ENCODE measurements around the gene RBL1.
"Not testable (repeated sequence)": the region's sequence is repeated elsewhere in the genome, so short reads cannot be mapped to it uniquely, and the experiment has no call there.

Gene RBL1

GRCh38 chr20:37072293-37073196, 23.3 kb downstream of the RBL1 start:
- DNase-seq, result no peak

GRCh38 chr20:37071481-37071911, 24.3 kb downstream of the RBL1 start:
- peak; percentile 38 for DNase-seq

GRCh38 chr20:37069563-37069962, 26.2 kb downstream of the RBL1 start:
- DNase-seq, result not testable (repeated sequence)

GRCh38 chr20:37066168-37066567, 29.6 kb downstream of the RBL1 start:
- no peak for DNase-seq

- no peak for DNase-seq
These were observed 40.5 kb downstream of the RBL1 start for GRCh38 chr20:37055276-37055675.

GRCh38 chr20:37053230-37053950, 42.4 kb downstream of the RBL1 start:
- no peak for DNase-seq

- peak; percentile 61 for DNase-seq
These were observed 52.5 kb downstream of the RBL1 start for GRCh38 chr20:37042986-37043972.

- DNase-seq, result not testable (repeated sequence)
These were observed 56.4 kb downstream of the RBL1 start for GRCh38 chr20:37039366-37039765.

- DNase-seq, result no peak
These were observed 63.7 kb downstream of the RBL1 start for GRCh38 chr20:37032077-37032476.

GRCh38 chr20:37020636-37021035, 75.2 kb downstream of the RBL1 start:
- DNase-seq, result no peak

GRCh38 chr20:37012631-37013030, 83.2 kb downstream of the RBL1 start:
- not testable (repeated sequence) for DNase-seq

GRCh38 chr20:37011858-37012257, 83.9 kb downstream of the RBL1 start:
- DNase-seq, result not testable (repeated sequence)

GRCh38 chr20:37011147-37011546, 84.7 kb downstream of the RBL1 start:
- no peak for DNase-seq

GRCh38 chr20:37007898-37008649, 87.7 kb downstream of the RBL1 start:
- DNase-seq, result peak; percentile 75

- DNase-seq, result not testable (repeated sequence)
These were observed 90.5 kb downstream of the RBL1 start for GRCh38 chr20:37005062-37005942.

- DNase-seq, result not testable (repeated sequence)
These were observed 94.2 kb downstream of the RBL1 start for GRCh38 chr20:37001634-37002033.

GRCh38 chr20:37000171-37000570, 95.6 kb downstream of the RBL1 start:
- DNase-seq, result not testable (repeated sequence)

- peak; percentile 32 for DNase-seq
These were observed 97.1 kb downstream of the RBL1 start for GRCh38 chr20:36998652-36999051.

- no peak for DNase-seq
These were observed 98.7 kb downstream of the RBL1 start for GRCh38 chr20:36997121-36997520.

GRCh38 chr20:36994221-36994620, 101.6 kb downstream of the RBL1 start:
- DNase-seq, result not testable (repeated sequence)
